Kasumi-1 (cell line): ENCODE measurements around the gene VMP1.
"Not testable (repeated sequence)": the region's sequence is repeated elsewhere in the genome, so short reads cannot be mapped to it uniquely, and the experiment has no call there.

Experiments used
- DNase-seq, 2 experiments: peaks; one replicate each; lab custom pipeline; 2025; lab: John Stamatoyannopoulos, UW

The VMP1 gene

GRCh38 chr17:59755069-59755468 is 47.6 kb downstream of the VMP1 start:
- DNase-seq, result not testable (repeated sequence)

- DNase-seq, result no peak
These were observed 48.9 kb downstream of the VMP1 start for GRCh38 chr17:59756236-59756818.

- no peak for DNase-seq
These were observed 49.6 kb downstream of the VMP1 start for GRCh38 chr17:59757043-59757442.

- DNase-seq, result no peak
These were observed 50.0 kb downstream of the VMP1 start for GRCh38 chr17:59757470-59757869.

- DNase-seq, result no peak
These were observed 50.5 kb downstream of the VMP1 start for GRCh38 chr17:59757881-59758385.

- DNase-seq, result not testable (repeated sequence)
These were observed 51.7 kb downstream of the VMP1 start for GRCh38 chr17:59758998-59759651.

- no peak for DNase-seq
These were observed 52.7 kb downstream of the VMP1 start for GRCh38 chr17:59760160-59760559.

- DNase-seq, result no peak
These were observed 54.1 kb downstream of the VMP1 start for GRCh38 chr17:59761385-59762048.

GRCh38 chr17:59762049-59762823 is 54.8 kb downstream of the VMP1 start:
- no peak for DNase-seq

- DNase-seq, result no peak
These were observed 55.4 kb downstream of the VMP1 start for GRCh38 chr17:59762824-59763374.

- no peak for DNase-seq
These were observed 56.4 kb downstream of the VMP1 start for GRCh38 chr17:59763861-59764260.

GRCh38 chr17:59764292-59764741 is 56.9 kb downstream of the VMP1 start:
- no peak for DNase-seq

GRCh38 chr17:59765038-59765437 is 57.6 kb downstream of the VMP1 start:
- DNase-seq, result no peak

- DNase-seq, result no peak
These were observed 59.0 kb downstream of the VMP1 start for GRCh38 chr17:59766491-59766890.

- DNase-seq, result no peak
These were observed 59.7 kb downstream of the VMP1 start for GRCh38 chr17:59767176-59767575.

- peak in 1 of 2 experiments; percentile 26 for DNase-seq
These were observed 62.4 kb downstream of the VMP1 start for GRCh38 chr17:59769887-59770286.

GRCh38 chr17:59771093-59771492 is 63.6 kb downstream of the VMP1 start:
- no peak for DNase-seq

- DNase-seq, result no peak
These were observed 68.4 kb downstream of the VMP1 start for GRCh38 chr17:59775786-59776350.

GRCh38 chr17:59776577-59776976 is 69.1 kb downstream of the VMP1 start:
- no peak for DNase-seq

GRCh38 chr17:59777033-59777432 is 69.6 kb downstream of the VMP1 start:
- no peak for DNase-seq

GRCh38 chr17:59778996-59779395 is 71.5 kb downstream of the VMP1 start:
- no peak for DNase-seq

GRCh38 chr17:59779521-59779920 is 72.1 kb downstream of the VMP1 start:
- DNase-seq, result no peak
